HepG2 (cell line): ENCODE measurements around the gene SKI. TPM values are rescaled to one million over a fixed set of nuclear protein-coding genes. Genes with fewer than 3 reads are reported as not detected.

Source experiments
- CREM ChIP-seq, 2 experiments: sonication (generic) in 1 of 2; formaldehyde crosslinking in 1 of 2; IDR thresholded peaks; 2 replicates each; pipeline versions ENCODE4 v1.4.0 to v1.6.1; 2016 to 2020; ENCODE audit warnings: antibody characterized with exemption in 1 of 2, mild to moderate bottlenecking in 1 of 2, missing genetic modification reagents in 1 of 2
- HIC2 ChIP-seq: sonication (generic); formaldehyde crosslinking; IDR thresholded peaks from 2 replicates; pipeline ENCODE4 v1.9.0; 2022; ENCODE audit warnings: low read depth, missing genetic modification reagents
- KLF9 ChIP-seq: IDR thresholded peaks from 2 replicates; pipeline ENCODE4 v1.6.1; 2016; ENCODE audit warnings: low read depth
- MTA3 ChIP-seq: sonication (generic); formaldehyde crosslinking; IDR thresholded peaks from 2 replicates; pipeline ENCODE4 v1.4.0; 2020; ENCODE audit warnings: missing genetic modification reagents
- NPAS2 ChIP-seq: sonication (generic); formaldehyde crosslinking; IDR thresholded peaks from 2 replicates; pipeline ENCODE4 v1.8.0; 2022; ENCODE audit warnings: mild to moderate bottlenecking, missing genetic modification reagents, borderline replicate concordance
- RARA ChIP-seq: IDR thresholded peaks from 2 replicates; pipeline ENCODE4 v1.6.1; 2016; ENCODE audit warnings: missing genetic modification reagents, missing compliant biosample characterization
- ZBTB40 ChIP-seq, 2 experiments: fragments of 450-650 bp in 1 of 2; sonication (generic) in 1 of 2; formaldehyde crosslinking in 1 of 2; IDR thresholded peaks; 2 replicates each; pipeline versions ENCODE4 v1.6.1 to v1.8.0; 2016 to 2022; ENCODE audit warnings: antibody characterized with exemption in 1 of 2, mild to moderate bottlenecking in 1 of 2, missing genetic modification reagents in 1 of 2
- ZFP36L2 ChIP-seq: sonication (generic); formaldehyde crosslinking; IDR thresholded peaks from 2 replicates; pipeline ENCODE4 v1.4.0; 2020; ENCODE audit warnings: missing genetic modification reagents
- ZFP90 ChIP-seq: sonication (generic); formaldehyde crosslinking; IDR thresholded peaks from 2 replicates; pipeline ENCODE4 v1.8.0; 2022; ENCODE audit warnings: missing genetic modification reagents, mild to moderate bottlenecking, inconsistent platforms, borderline replicate concordance
- ZNF615 ChIP-seq: sonication (generic); formaldehyde crosslinking; IDR thresholded peaks from 2 replicates; pipeline ENCODE4 v1.5.0; 2020; ENCODE audit warnings: mild to moderate bottlenecking, missing genetic modification reagents, borderline replicate concordance
- ZNF878 ChIP-seq: sonication (generic); formaldehyde crosslinking; IDR thresholded peaks from 2 replicates; pipeline ENCODE4 v1.8.1; 2023; ENCODE audit warnings: mild to moderate bottlenecking, missing genetic modification reagents, moderate library complexity
- ZSCAN5A ChIP-seq: sonication (generic); formaldehyde crosslinking; IDR thresholded peaks from 2 replicates; pipeline ENCODE4 v1.8.0; 2022; ENCODE audit warnings: mild to moderate bottlenecking, missing genetic modification reagents, borderline replicate concordance
- polyA plus RNA-seq, 8 experiments: library from polyadenylated mRNA; depleted of rRNA in 3 of 8; stranded (reverse) in 7 of 8; unstranded in 1 of 8; fragments of >200 nt; fragmentation: Illumina TruSeq in 4 of 8; extraction: Trizol in 4 of 8; gene quantifications; 2 replicates each; pipeline versions ENCODE4 v1.2.1 to v1.2.3, GENCODE V29; 2011 to 2016; ENCODE audit warnings: low read depth in 4 of 8, missing spikeins in 1 of 8, mixed read lengths in 1 of 8; ENCODE audit not compliant: insufficient read depth in 1 of 8
- total RNA-seq, 5 experiments: library from RNA; depleted of rRNA; stranded (reverse); fragments of >200 nt; fragmentation: Illumina TruSeq; extraction: Trizol; gene quantifications; 2 replicates each; pipeline ENCODE4 v1.2.3, GENCODE V29; 2016; ENCODE audit warnings: low read depth in 1 of 5
- TF ChIP-seq, protein P1 (sequence below): sonication (generic); formaldehyde crosslinking; IDR thresholded peaks from 2 replicates; pipeline ENCODE4 v1.5.0; 2020; ENCODE audit warnings: missing genetic modification reagents
- TF ChIP-seq, protein P2 (sequence below): sonication (generic); formaldehyde crosslinking; IDR thresholded peaks from 2 replicates; pipeline ENCODE4 v1.4.0; 2020; ENCODE audit warnings: missing genetic modification reagents

SKI gene
- total and polyA plus RNA-seq, 2 of the 13 experiments (the other 11 are each of a cell fraction or from before 2014, with no cell fraction given), result 4.7 to 6.9 TPM

DNA sequence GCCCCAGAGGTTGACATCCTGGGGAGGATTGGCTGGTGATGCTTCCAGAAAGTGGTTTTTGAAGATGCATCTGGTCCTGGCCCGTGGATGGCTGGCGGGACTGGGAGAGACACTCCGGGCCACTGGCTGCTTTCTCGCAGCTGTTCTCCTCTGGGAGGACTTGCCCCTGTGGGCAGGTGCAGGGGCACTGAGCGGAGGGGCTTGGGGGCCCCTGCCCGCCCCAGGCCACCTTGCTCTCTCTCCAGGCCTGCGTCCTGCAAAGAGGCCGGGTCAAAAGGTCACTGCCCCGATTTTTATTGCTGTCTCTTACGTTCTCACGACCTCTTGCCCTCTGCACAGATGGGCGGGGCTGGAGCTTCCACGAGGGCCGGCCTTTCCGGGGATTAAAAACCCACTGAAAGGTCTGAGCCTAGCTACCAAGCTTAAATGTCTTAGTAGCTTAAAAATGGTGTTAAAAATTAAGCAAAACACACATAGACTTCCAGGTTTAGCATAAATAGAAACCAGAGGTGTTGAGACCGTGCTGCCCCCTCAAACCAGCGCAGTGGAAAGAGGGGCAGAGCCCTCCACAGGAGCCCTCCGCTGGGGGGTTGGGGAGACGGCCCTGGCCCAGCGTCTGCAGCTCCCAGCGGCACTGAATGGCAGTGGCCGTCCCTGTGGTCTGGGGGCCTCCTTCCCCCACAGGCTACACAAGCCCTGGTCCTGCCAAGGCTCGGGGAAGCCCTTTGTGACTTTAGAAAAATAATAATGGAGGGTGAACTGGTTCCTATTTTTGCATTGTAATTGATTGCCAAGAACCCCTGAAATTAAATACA lies 43.9 kb downstream of the SKI start (continued):
- TF ChIP-seq ZBTB40 (IDR thresholded peaks at IDR 0.05) (no peak), ZBTB40 (CRISPR knock-in tag; IDR thresholded peaks at IDR 0.05) (no peak), CREM (IDR thresholded peaks at IDR 0.05) (no peak), CREM (CRISPR knock-in tag; IDR thresholded peaks at IDR 0.05) (no peak), MTA3 (no peak), KLF9 (no peak), ZSCAN5A (CRISPR knock-in tag) (no peak), ZNF878 (CRISPR knock-in tag) (no peak), HIC2 (CRISPR knock-in tag) (no peak), ZFP36L2 (CRISPR knock-in tag) (no peak), NPAS2 (CRISPR knock-in tag) (no peak), ZFP90 (CRISPR knock-in tag) (peak; percentile 42; the same call in 1 of the 2 replicates), RARA (peak; percentile 79), ZNF615 (CRISPR knock-in tag) (no peak)
- TF ChIP-seq, protein P1, sequence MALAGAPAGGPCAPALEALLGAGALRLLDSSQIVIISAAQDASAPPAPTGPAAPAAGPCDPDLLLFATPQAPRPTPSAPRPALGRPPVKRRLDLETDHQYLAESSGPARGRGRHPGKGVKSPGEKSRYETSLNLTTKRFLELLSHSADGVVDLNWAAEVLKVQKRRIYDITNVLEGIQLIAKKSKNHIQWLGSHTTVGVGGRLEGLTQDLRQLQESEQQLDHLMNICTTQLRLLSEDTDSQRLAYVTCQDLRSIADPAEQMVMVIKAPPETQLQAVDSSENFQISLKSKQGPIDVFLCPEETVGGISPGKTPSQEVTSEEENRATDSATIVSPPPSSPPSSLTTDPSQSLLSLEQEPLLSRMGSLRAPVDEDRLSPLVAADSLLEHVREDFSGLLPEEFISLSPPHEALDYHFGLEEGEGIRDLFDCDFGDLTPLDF (CRISPR knock-in tag), result no peak
- TF ChIP-seq, protein P2, sequence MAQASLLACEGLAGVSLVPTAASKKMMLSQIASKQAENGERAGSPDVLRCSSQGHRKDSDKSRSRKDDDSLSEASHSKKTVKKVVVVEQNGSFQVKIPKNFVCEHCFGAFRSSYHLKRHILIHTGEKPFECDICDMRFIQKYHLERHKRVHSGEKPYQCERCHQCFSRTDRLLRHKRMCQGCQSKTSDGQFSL (CRISPR knock-in tag), result 0 out of 2 replicates have a peak, but pooled peaks have one; percentile 22
